SK-N-SH treated with all-trans-retinoic acid at 6 μM for 48 hours (cell line): ENCODE measurements around the gene PRICKLE1.

Experiments used
- ATAC-seq: fragments of 200-7000 bp; cut with Tn5 transposase; 3 replicates; pipeline ENCODE4 v1.9.1; 2020; ENCODE audit warnings: mild to moderate bottlenecking, moderate library complexity
- ARNTL ChIP-seq: fragments of 450-650 bp; formaldehyde crosslinking; IDR thresholded peaks from 2 replicates; pipeline ENCODE4 v1.5.0; 2020; ENCODE audit warnings: low read depth, mild to moderate bottlenecking, moderate library complexity, borderline replicate concordance
- BACH2 ChIP-seq: fragments of 250-450 bp; sonication (Bioruptor Pico); IDR thresholded peaks from 2 replicates; pipeline ENCODE4 v1.9.0; 2021; ENCODE audit warnings: mild to moderate bottlenecking, borderline replicate concordance
- CSDC2 ChIP-seq: fragments of 250-450 bp; sonication (Bioruptor Pico); IDR thresholded peaks from 2 replicates; pipeline ENCODE4 v1.5.0; 2020; ENCODE audit warnings: mild to moderate bottlenecking, moderate library complexity
- ESRRG ChIP-seq: fragments of 250-450 bp; sonication (Bioruptor Pico); IDR thresholded peaks from 2 replicates; pipeline ENCODE4 v1.6.1; 2021; ENCODE audit warnings: mild to moderate bottlenecking
- GLIS3 ChIP-seq: fragments of 250-450 bp; sonication (Bioruptor Pico); IDR thresholded peaks from 2 replicates; pipeline ENCODE4 v1.5.0; 2020; ENCODE audit warnings: mild to moderate bottlenecking, moderate library complexity
- ISL1 ChIP-seq: fragments of 250-450 bp; sonication (Bioruptor Pico); IDR thresholded peaks from 2 replicates; pipeline ENCODE4 v2.1.2; 2022; ENCODE audit warnings: mild to moderate bottlenecking, moderate library complexity
- OSR1 ChIP-seq: fragments of 250-450 bp; sonication (Bioruptor Pico); IDR thresholded peaks from 2 replicates; pipeline ENCODE4 v1.8.0; 2022; ENCODE audit warnings: moderate library complexity, mild to moderate bottlenecking, inconsistent platforms
- PPARA ChIP-seq: fragments of 250-450 bp; sonication (Bioruptor Pico); IDR thresholded peaks from 2 replicates; pipeline ENCODE4 v1.5.0; 2020; ENCODE audit warnings: mild to moderate bottlenecking, borderline replicate concordance
- RARB ChIP-seq: fragments of 250-450 bp; sonication (Bioruptor Pico); IDR thresholded peaks from 2 replicates; pipeline ENCODE4 v1.8.0; 2021; ENCODE audit warnings: mild to moderate bottlenecking, moderate library complexity
- SNAI2 ChIP-seq: fragments of 250-450 bp; sonication (Bioruptor Pico); IDR thresholded peaks from 2 replicates; pipeline ENCODE4 v1.5.0; 2020; ENCODE audit warnings: mild to moderate bottlenecking, moderate library complexity
- TCF4 ChIP-seq: fragments of 250-450 bp; sonication (Bioruptor Pico); IDR thresholded peaks from 2 replicates; pipeline ENCODE4 v1.8.0; 2021; ENCODE audit warnings: mild to moderate bottlenecking, moderate library complexity, borderline replicate concordance
- TOX ChIP-seq: fragments of 250-450 bp; sonication (Bioruptor Pico); IDR thresholded peaks from 2 replicates; pipeline ENCODE4 v1.8.0; 2021; ENCODE audit warnings: mild to moderate bottlenecking, moderate library complexity, borderline replicate concordance
- ZC3H10 ChIP-seq: fragments of 250-450 bp; sonication (Bioruptor Pico); IDR thresholded peaks from 2 replicates; pipeline ENCODE4 v1.5.1; 2021; ENCODE audit warnings: mild to moderate bottlenecking, moderate library complexity
- ZFP3 ChIP-seq: fragments of 250-450 bp; sonication (Bioruptor Pico); IDR thresholded peaks from 2 replicates; pipeline ENCODE4 v1.5.0; 2020; ENCODE audit warnings: mild to moderate bottlenecking, moderate library complexity
- ZNF565 ChIP-seq: fragments of 450-650 bp; formaldehyde crosslinking; conservative IDR thresholded peaks from 2 replicates; pipeline ENCODE4 v1.5.0; 2020; ENCODE audit warnings: low read depth, mild to moderate bottlenecking, moderate library complexity
- ZNF70 ChIP-seq: fragments of 450-650 bp; formaldehyde crosslinking; IDR thresholded peaks from 2 replicates; pipeline ENCODE4 v1.5.0; 2020; ENCODE audit warnings: mild to moderate bottlenecking, moderate library complexity
- ZNF8 ChIP-seq: fragments of 450-650 bp; formaldehyde crosslinking; IDR thresholded peaks from 2 replicates; pipeline ENCODE4 v1.5.0; 2020; ENCODE audit warnings: mild to moderate bottlenecking, moderate library complexity
- TF ChIP-seq, protein P1 (sequence below): fragments of 250-450 bp; sonication (Bioruptor Pico); IDR thresholded peaks from 2 replicates; pipeline ENCODE4 v1.8.0; 2020; ENCODE audit warnings: mild to moderate bottlenecking, moderate library complexity, borderline replicate concordance
- TF ChIP-seq, protein P2 (sequence below): fragments of 250-450 bp; sonication (Bioruptor Pico); IDR thresholded peaks from 2 replicates; pipeline ENCODE4 v1.8.0; 2021; ENCODE audit warnings: low read depth, mild to moderate bottlenecking, moderate library complexity, borderline replicate concordance
- TF ChIP-seq, protein P3 (sequence below): fragments of 250-450 bp; sonication (Bioruptor Pico); IDR thresholded peaks from 2 replicates; pipeline ENCODE4 v1.5.0; 2020; ENCODE audit warnings: mild to moderate bottlenecking, moderate library complexity
- TF ChIP-seq, protein P4 (sequence below): fragments of 250-450 bp; sonication (Bioruptor Pico); IDR thresholded peaks from 2 replicates; pipeline ENCODE4 v1.5.1; 2020; ENCODE audit warnings: low read depth, mild to moderate bottlenecking, moderate library complexity
- TF ChIP-seq, protein P5 (sequence below): fragments of 250-450 bp; sonication (Bioruptor Pico); IDR thresholded peaks from 2 replicates; pipeline ENCODE4 v1.5.1; 2021; ENCODE audit warnings: mild to moderate bottlenecking, moderate library complexity

Gene PRICKLE1

DNA sequence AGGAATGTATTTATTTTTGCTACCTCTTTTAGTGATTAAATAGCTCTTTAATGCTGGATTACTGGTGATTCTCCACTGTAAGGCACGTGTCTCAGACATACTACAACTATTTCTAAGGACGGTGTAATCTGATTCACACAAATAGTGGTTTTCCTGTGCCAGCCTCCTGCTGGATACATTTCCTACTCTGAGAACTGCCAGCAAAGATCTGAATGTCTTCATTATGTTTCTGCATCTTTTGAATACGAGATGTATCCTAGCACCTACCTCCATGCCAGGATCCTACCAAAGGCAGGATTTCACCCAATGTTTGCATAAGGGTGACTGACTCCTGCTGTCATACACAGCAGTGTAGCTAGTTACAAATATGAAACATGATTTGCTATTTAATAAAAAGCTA, 120.6 kb downstream of the PRICKLE1 start:
- no peak for TF ChIP-seq ZC3H10
- TF ChIP-seq OSR1 (CRISPR knock-in tag): no peak
- TF ChIP-seq, protein P1, sequence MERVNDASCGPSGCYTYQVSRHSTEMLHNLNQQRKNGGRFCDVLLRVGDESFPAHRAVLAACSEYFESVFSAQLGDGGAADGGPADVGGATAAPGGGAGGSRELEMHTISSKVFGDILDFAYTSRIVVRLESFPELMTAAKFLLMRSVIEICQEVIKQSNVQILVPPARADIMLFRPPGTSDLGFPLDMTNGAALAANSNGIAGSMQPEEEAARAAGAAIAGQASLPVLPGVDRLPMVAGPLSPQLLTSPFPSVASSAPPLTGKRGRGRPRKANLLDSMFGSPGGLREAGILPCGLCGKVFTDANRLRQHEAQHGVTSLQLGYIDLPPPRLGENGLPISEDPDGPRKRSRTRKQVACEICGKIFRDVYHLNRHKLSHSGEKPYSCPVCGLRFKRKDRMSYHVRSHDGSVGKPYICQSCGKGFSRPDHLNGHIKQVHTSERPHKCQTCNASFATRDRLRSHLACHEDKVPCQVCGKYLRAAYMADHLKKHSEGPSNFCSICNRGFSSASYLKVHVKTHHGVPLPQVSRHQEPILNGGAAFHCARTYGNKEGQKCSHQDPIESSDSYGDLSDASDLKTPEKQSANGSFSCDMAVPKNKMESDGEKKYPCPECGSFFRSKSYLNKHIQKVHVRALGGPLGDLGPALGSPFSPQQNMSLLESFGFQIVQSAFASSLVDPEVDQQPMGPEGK (CRISPR knock-in tag): no peak
- no peak for TF ChIP-seq ARNTL (CRISPR knock-in tag)
- no peak for TF ChIP-seq BACH2 (CRISPR knock-in tag)
- peak; percentile 42; the same call in 2 of the 3 replicates for ATAC-seq

DNA sequence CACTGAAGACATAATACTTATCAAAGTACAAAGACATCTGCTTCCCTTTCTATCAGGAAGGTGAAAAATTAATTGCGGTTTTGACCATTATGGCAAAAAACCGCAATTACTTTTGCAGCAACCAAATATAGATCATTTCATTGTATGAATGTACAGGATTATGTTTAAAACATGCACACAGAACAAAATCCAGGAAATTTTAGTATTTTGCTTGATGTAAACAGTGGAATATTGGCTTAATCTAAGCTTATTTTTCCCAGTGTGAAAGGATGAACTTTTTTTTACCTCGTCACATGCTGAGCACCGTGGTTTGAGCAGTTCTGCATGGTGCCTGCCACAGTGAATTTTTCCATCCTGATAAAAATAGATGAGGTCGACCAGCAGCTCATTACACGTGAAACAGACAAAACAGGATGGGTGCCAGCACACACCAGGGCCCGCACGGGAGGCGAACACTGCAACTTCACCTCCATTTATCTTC, 121.2 kb downstream of the PRICKLE1 start:
- TF ChIP-seq TOX (no peak), ARNTL (CRISPR knock-in tag) (no peak), PPARA (CRISPR knock-in tag) (no peak), ZFP3 (CRISPR knock-in tag) (no peak), BACH2 (CRISPR knock-in tag) (no peak), ISL1 (CRISPR knock-in tag) (no peak), RARB (CRISPR knock-in tag) (no peak), GLIS3 (CRISPR knock-in tag) (no peak), ZNF565 (CRISPR knock-in tag) (no peak), ZC3H10 (no peak), SNAI2 (CRISPR knock-in tag) (no peak), ESRRG (no peak), ZNF70 (CRISPR knock-in tag) (no peak), ZNF8 (CRISPR knock-in tag) (no peak), CSDC2 (no peak), TCF4 (no peak)
- TF ChIP-seq, protein P2, sequence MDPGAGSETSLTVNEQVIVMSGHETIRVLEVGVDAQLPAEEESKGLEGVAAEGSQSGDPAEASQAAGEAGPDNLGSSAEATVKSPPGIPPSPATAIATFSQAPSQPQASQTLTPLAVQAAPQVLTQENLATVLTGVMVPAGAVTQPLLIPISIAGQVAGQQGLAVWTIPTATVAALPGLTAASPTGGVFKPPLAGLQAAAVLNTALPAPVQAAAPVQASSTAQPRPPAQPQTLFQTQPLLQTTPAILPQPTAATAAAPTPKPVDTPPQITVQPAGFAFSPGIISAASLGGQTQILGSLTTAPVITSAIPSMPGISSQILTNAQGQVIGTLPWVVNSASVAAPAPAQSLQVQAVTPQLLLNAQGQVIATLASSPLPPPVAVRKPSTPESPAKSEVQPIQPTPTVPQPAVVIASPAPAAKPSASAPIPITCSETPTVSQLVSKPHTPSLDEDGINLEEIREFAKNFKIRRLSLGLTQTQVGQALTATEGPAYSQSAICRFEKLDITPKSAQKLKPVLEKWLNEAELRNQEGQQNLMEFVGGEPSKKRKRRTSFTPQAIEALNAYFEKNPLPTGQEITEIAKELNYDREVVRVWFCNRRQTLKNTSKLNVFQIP (CRISPR knock-in tag): no peak
- TF ChIP-seq, protein P3, sequence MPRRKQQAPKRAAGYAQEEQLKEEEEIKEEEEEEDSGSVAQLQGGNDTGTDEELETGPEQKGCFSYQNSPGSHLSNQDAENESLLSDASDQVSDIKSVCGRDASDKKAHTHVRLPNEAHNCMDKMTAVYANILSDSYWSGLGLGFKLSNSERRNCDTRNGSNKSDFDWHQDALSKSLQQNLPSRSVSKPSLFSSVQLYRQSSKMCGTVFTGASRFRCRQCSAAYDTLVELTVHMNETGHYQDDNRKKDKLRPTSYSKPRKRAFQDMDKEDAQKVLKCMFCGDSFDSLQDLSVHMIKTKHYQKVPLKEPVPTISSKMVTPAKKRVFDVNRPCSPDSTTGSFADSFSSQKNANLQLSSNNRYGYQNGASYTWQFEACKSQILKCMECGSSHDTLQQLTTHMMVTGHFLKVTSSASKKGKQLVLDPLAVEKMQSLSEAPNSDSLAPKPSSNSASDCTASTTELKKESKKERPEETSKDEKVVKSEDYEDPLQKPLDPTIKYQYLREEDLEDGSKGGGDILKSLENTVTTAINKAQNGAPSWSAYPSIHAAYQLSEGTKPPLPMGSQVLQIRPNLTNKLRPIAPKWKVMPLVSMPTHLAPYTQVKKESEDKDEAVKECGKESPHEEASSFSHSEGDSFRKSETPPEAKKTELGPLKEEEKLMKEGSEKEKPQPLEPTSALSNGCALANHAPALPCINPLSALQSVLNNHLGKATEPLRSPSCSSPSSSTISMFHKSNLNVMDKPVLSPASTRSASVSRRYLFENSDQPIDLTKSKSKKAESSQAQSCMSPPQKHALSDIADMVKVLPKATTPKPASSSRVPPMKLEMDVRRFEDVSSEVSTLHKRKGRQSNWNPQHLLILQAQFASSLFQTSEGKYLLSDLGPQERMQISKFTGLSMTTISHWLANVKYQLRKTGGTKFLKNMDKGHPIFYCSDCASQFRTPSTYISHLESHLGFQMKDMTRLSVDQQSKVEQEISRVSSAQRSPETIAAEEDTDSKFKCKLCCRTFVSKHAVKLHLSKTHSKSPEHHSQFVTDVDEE (CRISPR knock-in tag): no peak
- TF ChIP-seq, protein P4, sequence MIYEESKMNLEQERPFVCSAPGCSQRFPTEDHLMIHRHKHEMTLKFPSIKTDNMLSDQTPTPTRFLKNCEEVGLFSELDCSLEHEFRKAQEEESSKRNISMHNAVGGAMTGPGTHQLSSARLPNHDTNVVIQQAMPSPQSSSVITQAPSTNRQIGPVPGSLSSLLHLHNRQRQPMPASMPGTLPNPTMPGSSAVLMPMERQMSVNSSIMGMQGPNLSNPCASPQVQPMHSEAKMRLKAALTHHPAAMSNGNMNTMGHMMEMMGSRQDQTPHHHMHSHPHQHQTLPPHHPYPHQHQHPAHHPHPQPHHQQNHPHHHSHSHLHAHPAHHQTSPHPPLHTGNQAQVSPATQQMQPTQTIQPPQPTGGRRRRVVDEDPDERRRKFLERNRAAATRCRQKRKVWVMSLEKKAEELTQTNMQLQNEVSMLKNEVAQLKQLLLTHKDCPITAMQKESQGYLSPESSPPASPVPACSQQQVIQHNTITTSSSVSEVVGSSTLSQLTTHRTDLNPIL (CRISPR knock-in tag): no peak
- TF ChIP-seq, protein P5, sequence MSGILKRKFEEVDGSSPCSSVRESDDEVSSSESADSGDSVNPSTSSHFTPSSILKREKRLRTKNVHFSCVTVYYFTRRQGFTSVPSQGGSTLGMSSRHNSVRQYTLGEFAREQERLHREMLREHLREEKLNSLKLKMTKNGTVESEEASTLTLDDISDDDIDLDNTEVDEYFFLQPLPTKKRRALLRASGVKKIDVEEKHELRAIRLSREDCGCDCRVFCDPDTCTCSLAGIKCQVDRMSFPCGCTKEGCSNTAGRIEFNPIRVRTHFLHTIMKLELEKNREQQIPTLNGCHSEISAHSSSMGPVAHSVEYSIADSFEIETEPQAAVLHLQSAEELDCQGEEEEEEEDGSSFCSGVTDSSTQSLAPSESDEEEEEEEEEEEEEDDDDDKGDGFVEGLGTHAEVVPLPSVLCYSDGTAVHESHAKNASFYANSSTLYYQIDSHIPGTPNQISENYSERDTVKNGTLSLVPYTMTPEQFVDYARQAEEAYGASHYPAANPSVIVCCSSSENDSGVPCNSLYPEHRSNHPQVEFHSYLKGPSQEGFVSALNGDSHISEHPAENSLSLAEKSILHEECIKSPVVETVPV: no peak
- no peak for ATAC-seq

DNA sequence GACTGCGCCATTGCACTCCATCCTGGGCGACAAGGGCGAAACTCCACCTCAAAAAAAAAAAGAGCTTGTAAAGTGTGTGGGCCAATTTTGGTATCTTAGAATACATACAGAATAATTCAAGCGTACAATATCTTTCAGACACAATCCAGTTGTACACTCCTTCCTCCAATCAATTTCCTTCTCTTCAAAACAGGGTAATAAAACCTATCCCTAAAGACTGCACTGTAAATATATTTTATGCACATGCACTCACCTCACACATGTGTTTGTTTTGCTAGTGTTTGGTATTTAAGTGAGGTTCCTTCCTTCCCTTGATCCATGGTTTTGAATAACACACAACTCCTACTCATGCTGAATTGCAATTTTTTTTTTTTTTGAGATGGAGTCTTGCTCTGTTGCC, 125.9 kb downstream of the PRICKLE1 start:
- no peak for ATAC-seq
- TF ChIP-seq ISL1 (CRISPR knock-in tag) (no peak), TOX (no peak), SNAI2 (CRISPR knock-in tag) (no peak)
- TF ChIP-seq, protein P5: no peak
- TF ChIP-seq, protein P2 (CRISPR knock-in tag): no peak
